HG02642 (cell line): ENCODE measurements around the gene MLH3.

Experiments
- ATAC-seq: cut with Tn5 transposase; IDR thresholded peaks from one replicate; pipeline ENCODE4 v1.9.1; 2021; ENCODE audit warnings: mild to moderate bottlenecking; ENCODE audit not compliant: unreplicated experiment, poor library complexity

MLH3 gene

DNA sequence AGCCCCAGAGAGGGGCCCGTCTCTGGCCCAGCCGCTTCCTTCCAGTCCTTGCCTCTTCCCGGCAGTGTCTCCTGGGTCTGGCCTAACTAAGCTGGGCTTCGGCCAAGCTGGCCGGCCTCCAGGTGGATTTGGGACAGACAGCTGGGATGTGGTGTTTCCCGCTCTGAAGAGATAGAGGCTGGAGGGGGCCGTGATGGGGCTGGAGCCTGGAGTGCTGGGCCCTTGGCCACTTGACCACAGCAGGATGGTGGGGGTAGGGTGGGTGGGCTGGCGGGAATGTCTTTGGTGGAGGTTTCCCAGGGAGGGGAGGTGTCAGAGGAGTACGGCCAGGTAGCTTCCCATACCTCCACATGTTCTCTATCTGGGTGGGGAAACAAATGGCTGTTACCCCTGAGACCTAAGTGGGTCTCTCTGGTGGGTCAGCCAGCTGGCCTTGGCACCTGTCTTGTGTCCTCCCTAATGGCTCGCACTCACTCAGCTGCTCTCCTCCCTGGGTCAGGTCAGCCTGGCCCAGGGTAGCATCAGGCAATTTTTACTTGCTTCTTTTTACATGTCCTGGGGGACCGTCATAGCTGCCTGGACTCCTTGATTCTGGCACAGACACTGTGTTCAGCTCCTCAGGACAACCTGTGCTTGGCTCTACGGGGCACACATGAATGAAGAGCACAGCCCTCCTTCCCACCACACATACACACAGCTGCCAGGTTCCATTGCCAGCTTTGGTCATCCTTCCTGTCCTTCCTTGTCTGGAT lies 76.0 kb downstream of the MLH3 start:
- ATAC-seq, result no peak

DNA sequence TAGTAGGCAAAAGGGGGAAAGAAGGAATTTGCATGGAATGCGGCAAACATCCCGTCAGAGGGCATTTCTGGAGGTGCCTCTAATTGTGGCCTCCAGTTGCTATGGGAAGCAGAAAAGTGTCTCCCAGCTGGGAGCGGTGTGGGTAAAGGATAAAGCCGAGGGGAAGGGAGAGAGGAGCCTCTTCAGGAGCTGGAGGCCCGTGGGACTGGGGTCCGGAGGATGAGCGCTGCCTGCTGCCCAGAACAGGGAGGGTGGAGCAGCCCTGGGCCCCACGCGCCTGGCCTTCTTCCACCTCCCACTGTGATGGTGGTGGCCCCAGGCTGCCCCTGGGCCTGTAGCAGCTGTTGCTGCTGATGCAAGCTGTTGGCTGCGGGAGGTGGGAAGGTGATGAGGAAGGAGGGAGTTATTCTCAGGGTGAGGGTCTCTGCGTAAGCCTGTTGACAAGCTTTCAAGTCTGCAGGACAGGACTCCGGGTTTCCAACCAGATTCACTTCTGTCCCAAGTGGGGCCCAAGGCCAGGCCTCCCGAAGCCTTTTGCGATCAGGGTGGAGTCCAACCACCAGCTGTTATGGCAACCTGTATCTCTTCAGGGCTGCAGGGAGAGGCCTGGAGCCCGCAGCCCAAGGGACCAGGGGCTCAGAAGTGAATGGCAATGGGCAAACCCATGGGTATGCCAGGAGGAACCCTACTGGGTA lies 76.8 kb downstream of the MLH3 start:
- no peak for ATAC-seq

DNA sequence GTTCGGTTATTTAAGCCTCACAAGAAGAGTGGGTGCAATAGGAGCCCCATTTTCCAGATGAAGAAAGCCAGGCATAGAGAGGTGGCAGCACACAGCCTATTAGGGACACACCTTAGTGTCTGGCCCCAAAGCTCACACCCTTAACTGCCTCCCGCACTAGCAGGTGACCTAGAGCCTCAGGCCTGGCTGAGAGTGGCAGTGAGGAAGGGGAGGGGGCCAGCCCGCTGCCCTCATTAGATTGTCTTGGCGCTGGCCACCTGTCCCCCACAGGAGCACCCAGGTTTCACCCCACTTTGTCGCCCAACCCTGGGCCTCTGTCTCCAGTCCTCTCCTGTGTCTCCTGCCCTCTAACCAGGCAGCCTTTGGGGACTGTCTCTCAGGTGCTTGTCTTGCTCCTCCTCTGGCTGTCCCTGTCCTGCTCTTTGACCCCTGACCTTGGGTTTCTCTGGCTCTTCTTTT lies 77.3 kb downstream of the MLH3 start:
- no peak for ATAC-seq

DNA sequence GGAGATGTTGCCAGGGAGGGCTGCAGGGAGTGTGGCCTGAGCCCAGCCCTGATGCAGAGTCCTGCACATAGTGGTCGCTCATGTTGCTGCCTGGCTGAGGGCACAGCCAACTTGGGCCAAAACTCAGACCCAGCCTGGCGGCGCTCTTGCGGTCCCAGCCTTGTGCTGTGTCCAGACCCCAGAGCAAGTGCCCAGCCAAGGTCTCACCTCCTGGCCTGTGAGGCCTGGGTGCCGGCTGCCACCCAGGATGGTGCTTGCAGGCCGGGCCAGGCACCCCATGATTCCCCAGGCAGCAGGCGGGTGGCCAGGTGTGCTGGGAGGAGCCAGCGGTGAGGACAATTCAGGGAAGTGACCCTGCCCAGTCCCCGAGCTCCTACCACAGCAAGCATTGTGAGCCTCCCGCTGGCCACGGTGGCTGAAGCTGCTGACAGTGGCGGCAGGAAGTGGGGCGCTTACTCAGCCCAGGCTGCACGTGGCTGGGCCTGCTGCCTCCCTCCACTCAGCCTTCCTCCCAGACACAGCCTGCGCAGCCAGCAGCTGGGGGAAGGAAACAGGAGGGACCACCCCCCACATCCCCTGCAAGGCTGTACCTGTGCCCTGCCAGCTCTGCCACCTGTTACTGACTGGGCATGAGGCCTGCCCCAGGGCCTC lies 78.1 kb downstream of the MLH3 start:
- no peak for ATAC-seq

DNA sequence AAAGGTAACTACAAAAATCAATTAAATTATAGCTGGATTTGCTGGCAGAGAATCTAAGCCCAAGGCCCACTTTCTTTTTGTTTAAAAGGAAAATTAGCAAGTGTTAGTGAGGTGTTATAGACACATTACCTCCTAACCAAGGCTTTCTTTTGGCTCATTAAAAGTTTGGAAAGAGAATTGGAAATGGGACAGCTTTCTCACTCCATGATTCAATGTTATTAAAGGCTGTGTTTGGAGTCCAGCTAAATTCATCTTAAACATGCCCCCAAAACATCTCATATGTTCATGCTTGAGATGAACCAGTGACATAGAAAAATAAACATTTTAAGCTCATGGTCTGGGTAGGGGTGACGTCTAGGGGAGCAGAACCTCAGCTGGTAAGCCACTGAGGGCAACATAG lies 82.5 kb downstream of the MLH3 start:
- no peak for ATAC-seq

DNA sequence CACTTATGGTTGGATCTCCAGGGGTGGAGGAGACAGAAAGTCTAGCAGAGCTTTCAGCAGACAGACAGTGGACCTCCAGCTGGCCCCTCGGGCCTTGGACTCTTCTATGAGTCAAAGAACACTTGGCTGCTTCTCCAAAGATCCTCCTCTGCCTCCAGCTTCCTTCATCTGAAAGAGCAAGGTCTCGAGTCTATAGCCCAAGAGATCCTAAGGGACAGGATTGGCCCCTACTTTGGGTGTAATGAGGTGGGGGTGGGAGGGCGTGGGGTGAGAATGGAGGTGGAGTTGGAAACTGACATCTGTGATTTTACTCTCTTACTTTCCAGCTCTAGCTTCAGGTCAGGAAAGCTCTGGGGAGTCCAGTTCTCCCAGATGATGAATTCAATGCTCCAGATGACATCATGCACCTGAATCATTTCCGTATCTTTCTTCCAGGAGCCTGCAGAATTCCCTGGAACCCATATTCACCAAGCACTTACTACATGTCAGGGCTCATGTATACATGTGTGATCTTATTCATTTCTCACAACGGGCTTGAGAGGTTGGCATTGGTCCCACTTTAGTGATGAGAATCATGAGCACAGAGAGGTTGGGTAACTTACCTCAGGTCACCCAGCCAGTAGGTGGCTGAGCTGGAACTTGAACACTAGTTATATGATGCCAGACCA lies 85.6 kb downstream of the MLH3 start:
- no peak for ATAC-seq

DNA sequence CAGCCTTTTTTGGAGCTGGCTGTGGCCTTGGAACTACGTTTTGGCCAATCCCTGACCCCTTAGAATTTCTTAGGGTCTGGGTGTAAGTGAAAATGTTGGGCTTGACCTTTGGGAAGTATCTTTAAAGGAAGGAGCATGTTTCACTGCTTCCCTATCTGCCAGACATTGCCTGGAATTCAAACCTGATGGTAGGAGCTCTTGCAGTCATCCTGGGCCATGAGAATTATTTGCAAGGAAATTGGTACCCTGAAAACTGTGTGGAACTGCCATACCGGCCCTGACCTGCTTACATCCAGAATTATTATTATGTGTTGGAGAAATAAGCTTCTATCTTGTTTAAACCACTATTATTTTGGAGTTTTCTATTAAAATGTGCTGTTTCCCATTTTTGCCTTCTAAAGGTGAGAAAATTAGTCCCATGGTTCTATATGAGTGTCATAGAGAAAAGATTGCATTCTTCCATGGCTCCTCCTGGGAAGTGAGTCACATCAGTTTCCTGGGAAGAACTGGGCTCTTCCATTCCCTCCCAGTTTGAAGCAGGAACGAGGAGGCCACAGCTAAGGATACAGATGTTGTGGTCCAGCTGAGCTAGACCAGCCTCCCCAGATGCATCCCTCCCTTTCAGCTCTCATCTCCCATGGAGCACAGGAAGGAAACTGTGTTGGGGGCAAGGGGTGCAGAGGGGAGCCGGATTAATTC lies 86.3 kb downstream of the MLH3 start:
- no peak for ATAC-seq
